Neuronal stem cell (in vitro differentiated cells): Measurements from ENCODE around the gene HHIP.
"Not testable (repeated sequence)": the region's sequence is repeated elsewhere in the genome, so short reads cannot be mapped to it uniquely, and the experiment has no call there.

Experiments
- DNase-seq: peaks from one replicate; pipeline ENCODE4 v3.0.0-alpha.2; 2013; ENCODE audit warnings: low spot score
- H2AFZ ChIP-seq: one replicate; pipeline ENCODE4 v1.6.1; 2013; ENCODE audit warnings: mild to moderate bottlenecking, low read length, inconsistent platforms
- H2AK5ac ChIP-seq: 2 replicates; pipeline ENCODE4 v1.6.1; 2013; ENCODE audit warnings: low read depth, mild to moderate bottlenecking, inconsistent platforms, low read length, moderate library complexity, mixed read lengths
- H2BK120ac ChIP-seq: 2 replicates; pipeline ENCODE4 v1.6.1; 2013; ENCODE audit warnings: low read depth, mild to moderate bottlenecking, inconsistent platforms, low read length, moderate library complexity, mixed read lengths
- H2BK12ac ChIP-seq: one replicate; pipeline ENCODE4 v1.6.1; 2013; ENCODE audit warnings: low read length, inconsistent platforms
- H2BK15ac ChIP-seq: 2 replicates; pipeline ENCODE4 v1.6.1; 2013; ENCODE audit warnings: mild to moderate bottlenecking, low read length, inconsistent platforms, mixed read lengths
- H2BK5ac ChIP-seq: one replicate; pipeline ENCODE4 v1.6.1; 2013; ENCODE audit warnings: inconsistent platforms, mild to moderate bottlenecking, low read length, moderate library complexity
- H3K14ac ChIP-seq: one replicate; pipeline ENCODE4 v1.6.1; 2013; ENCODE audit warnings: low read length, inconsistent platforms
- H3K18ac ChIP-seq: 2 replicates; pipeline ENCODE4 v1.6.1; 2013; ENCODE audit warnings: low read length, inconsistent platforms
- H3K23ac ChIP-seq: 2 replicates; pipeline ENCODE4 v1.6.1; 2013; ENCODE audit warnings: low read depth, mild to moderate bottlenecking, mixed read lengths, low read length, inconsistent platforms; ENCODE audit not compliant: poor library complexity
- H3K27ac ChIP-seq: replicated peaks from 3 replicates; pipeline ENCODE4 v1.5.1; 2013; ENCODE audit warnings: low read length, inconsistent platforms
- H3K27me3 ChIP-seq, 3 experiments: 2 replicates each; pipeline ENCODE4 v1.6.1; 2013; ENCODE audit warnings: low read length in 3 of 3, mild to moderate bottlenecking in 2 of 3, inconsistent platforms in 1 of 3, low read depth in 1 of 3, mixed read lengths in 1 of 3, moderate library complexity in 1 of 3; ENCODE audit not compliant: control insufficient read depth in 3 of 3, insufficient read depth in 3 of 3
- H3K36me3 ChIP-seq, 2 donors: replicated peaks in 1 of 2; 2 replicates each; pipeline ENCODE4 v1.6.1; 2013; ENCODE audit warnings: low read length in 2 of 2; ENCODE audit not compliant: control insufficient read depth in 2 of 2, insufficient read depth in 2 of 2
- H3K4ac ChIP-seq: 2 replicates; pipeline ENCODE4 v1.6.1; 2013; ENCODE audit warnings: inconsistent platforms, mild to moderate bottlenecking, low read length, moderate library complexity
- H3K4me1 ChIP-seq, 2 donors: 1 replicate in 1 of 2; 2 replicates in 1 of 2; pipeline ENCODE4 v1.6.1; 2013; ENCODE audit warnings: low read length in 2 of 2, low read depth in 1 of 2; ENCODE audit not compliant: control insufficient read depth in 2 of 2, insufficient read depth in 1 of 2
- H3K4me2 ChIP-seq: one replicate; pipeline ENCODE4 v1.6.1; 2013; ENCODE audit warnings: mild to moderate bottlenecking, low read length, inconsistent platforms; ENCODE audit not compliant: insufficient read depth, poor library complexity, severe bottlenecking
- H3K4me3 ChIP-seq, 2 donors: 2 replicates each; pipeline ENCODE4 v1.5.1; 2013; ENCODE audit warnings: low read length in 2 of 2, mild to moderate bottlenecking in 2 of 2, inconsistent platforms in 1 of 2, moderate library complexity in 1 of 2
- H3K79me1 ChIP-seq: one replicate; pipeline ENCODE4 v1.6.1; 2013; ENCODE audit warnings: low read depth, mild to moderate bottlenecking, inconsistent platforms, low read length, moderate library complexity
- H3K9ac ChIP-seq: one replicate; pipeline ENCODE4 v1.6.1; 2013; ENCODE audit warnings: mild to moderate bottlenecking, low read depth, low read length, inconsistent platforms; ENCODE audit not compliant: poor library complexity
- H3K9me3 ChIP-seq, 2 donors: replicated peaks in 1 of 2; 2 replicates each; pipeline versions ENCODE3 to v1.6.1; 2013; ENCODE audit warnings: low read length in 2 of 2, mild to moderate bottlenecking in 2 of 2, inconsistent platforms in 1 of 2, low read depth in 1 of 2, mixed read lengths in 1 of 2, moderate library complexity in 1 of 2; ENCODE audit not compliant: control insufficient read depth in 2 of 2, insufficient read depth in 1 of 2
- H4K8ac ChIP-seq: one replicate; pipeline ENCODE4 v1.6.1; 2013; ENCODE audit warnings: low read depth, mild to moderate bottlenecking, inconsistent platforms, low read length, moderate library complexity
- H4K91ac ChIP-seq: one replicate; pipeline ENCODE4 v1.6.1; 2013; ENCODE audit warnings: low read length, low read depth, mild to moderate bottlenecking, inconsistent platforms; ENCODE audit not compliant: poor library complexity
- WGBS, 2 donors: extraction: QIAGEN DNeasy Blood & Tissue Kit; methylation state at CpG; one replicate each; pipeline ENCODE4 v1.1.7; 2013; ENCODE audit warnings: missing lambda C conversion rate in 2 of 2, mixed read lengths in 1 of 2; ENCODE audit not compliant: insufficient read length in 2 of 2, insufficient replicate concordance in 1 of 2; ENCODE audit errors: extremely low coverage in 2 of 2; 5-methylcytosine and 5-hydroxymethylcytosine counted together

Gene HHIP

GRCh38 chr4:144785961-144786360 lies 140.0 kb downstream of the HHIP start:
- Histone ChIP-seq H3K9me3 (no peaks in the 10 kb centered on the region), H3K4me1 (no peaks in the 10 kb centered on the region), H2AK5ac (no peak overlapping the region), H2BK120ac (no peak overlapping the region), H4K91ac (no peak overlapping the region), H3K4me3 (no peak overlapping the region), H3K14ac (no peak overlapping the region), H3K18ac (no peak overlapping the region), H4K8ac (no peak overlapping the region), H2BK12ac (no peak overlapping the region), H2AFZ (no peak overlapping the region), H2BK15ac (no peak overlapping the region), H3K79me1 (no peaks in the 10 kb centered on the region), H3K4me2 (no peak overlapping the region), H2BK5ac (no peak overlapping the region), H3K27ac (no peak overlapping the region), H3K36me3 (no peaks in the 10 kb centered on the region), H3K27me3 (no peaks in the 10 kb centered on the region), H3K9ac (no peak overlapping the region), H3K23ac (no peak overlapping the region), H3K4ac (no peak overlapping the region)
- DNase-seq = no peak
- no CpG with 5 or more reads among the region's 3 CpGs for WGBS, 2 donors

- Histone ChIP-seq H3K9me3 (peaks cover 0 to 3% of the 10 kb centered on the region in 2 donors), H3K4me2 (no peak overlapping the region), H3K14ac (no peak overlapping the region), H3K27me3 (no peaks in the 10 kb centered on the region), H4K91ac (no peak overlapping the region), H2BK5ac (no peak overlapping the region), H3K79me1 (no peaks in the 10 kb centered on the region), H2BK12ac (no peak overlapping the region), H2BK120ac (no peak overlapping the region), H3K27ac (no peak overlapping the region), H2AK5ac (no peak overlapping the region), H3K36me3 (no peaks in the 10 kb centered on the region), H2AFZ (no peak overlapping the region), H3K18ac (no peak overlapping the region), H3K4me3 (no peak overlapping the region), H3K4ac (no peak overlapping the region), H4K8ac (no peak overlapping the region), H2BK15ac (no peak overlapping the region), H3K4me1 (no peaks in the 10 kb centered on the region), H3K23ac (no peak overlapping the region), H3K9ac (no peak overlapping the region)
- DNase-seq = peak; percentile 23
- WGBS, 2 donors = no CpG with 5 or more reads among the region's 2 CpGs
These were observed 141.7 kb downstream of the HHIP start for GRCh38 chr4:144787365-144788258.

GRCh38 chr4:144788469-144788868 lies 142.5 kb downstream of the HHIP start:
- Histone ChIP-seq H3K18ac (no peak overlapping the region), H3K9ac (no peak overlapping the region), H3K4me2 (no peak overlapping the region), H3K27me3 (no peaks in the 10 kb centered on the region), H3K79me1 (no peaks in the 10 kb centered on the region), H2BK120ac (no peak overlapping the region), H2AFZ (no peak overlapping the region), H2BK15ac (no peak overlapping the region), H2BK5ac (no peak overlapping the region), H3K4me1 (no peaks in the 10 kb centered on the region), H2BK12ac (no peak overlapping the region), H3K27ac (no peak overlapping the region), H3K9me3 (peaks cover 0 to 3% of the 10 kb centered on the region in 2 donors), H2AK5ac (no peak overlapping the region), H3K23ac (no peak overlapping the region), H3K4me3 (no peak overlapping the region), H4K91ac (no peak overlapping the region), H3K14ac (no peak overlapping the region), H4K8ac (no peak overlapping the region), H3K4ac (no peak overlapping the region), H3K36me3 (no peaks in the 10 kb centered on the region)
- no CpG with 5 or more reads among the region's 1 CpG for WGBS, 2 donors
- no peak for DNase-seq

GRCh38 chr4:144791933-144792332 lies 146.0 kb downstream of the HHIP start:
- not testable (repeated sequence) for H4K91ac ChIP-seq, H2AK5ac ChIP-seq, H3K27me3 ChIP-seq, H3K18ac ChIP-seq, H3K14ac ChIP-seq, H2BK120ac ChIP-seq, H3K4me3 ChIP-seq, H2BK5ac ChIP-seq, H3K4me2 ChIP-seq, H2AFZ ChIP-seq, H3K79me1 ChIP-seq, DNase-seq, H3K9ac ChIP-seq, H3K23ac ChIP-seq, H3K4ac ChIP-seq, H3K4me1 ChIP-seq, H3K36me3 ChIP-seq, H3K9me3 ChIP-seq, H4K8ac ChIP-seq, H2BK12ac ChIP-seq, H2BK15ac ChIP-seq, H3K27ac ChIP-seq
- no CpG with 5 or more reads among the region's 8 CpGs for WGBS, 2 donors
